NCI-H2107 treated with DMSO at 0.1 percent for 48 hours (cell line): ENCODE results near the gene BMS1.
"Not testable (repeated sequence)": the region's sequence is repeated elsewhere in the genome, so short reads cannot be mapped to it uniquely, and the experiment has no call there.

ENCODE experiments used
- DNase-seq: peaks from one replicate; lab custom pipeline; 2025; ENCODE audit not compliant: unreplicated experiment; lab: John Stamatoyannopoulos, UW

The BMS1 gene

GRCh38 chr10:42783181-42783549 is 570 bp downstream of the BMS1 start:
- DNase-seq, result peak; percentile 0

GRCh38 chr10:42785759-42786158 is 3.2 kb downstream of the BMS1 start:
- DNase-seq, result no peak

GRCh38 chr10:42790835-42791234 is 8.2 kb downstream of the BMS1 start:
- DNase-seq, result no peak

GRCh38 chr10:42795701-42796100 is 13.1 kb downstream of the BMS1 start:
- no peak for DNase-seq

- no peak for DNase-seq
Measured at GRCh38 chr10:42801135-42801534, 18.5 kb downstream of the BMS1 start.

- no peak for DNase-seq
Measured at GRCh38 chr10:42802876-42803275, 20.3 kb downstream of the BMS1 start.

- DNase-seq, result no peak
Measured at GRCh38 chr10:42809676-42810075, 27.1 kb downstream of the BMS1 start.

- no peak for DNase-seq
Measured at GRCh38 chr10:42812028-42812427, 29.4 kb downstream of the BMS1 start.

- not testable (repeated sequence) for DNase-seq
Measured at GRCh38 chr10:42813989-42814687, 31.5 kb downstream of the BMS1 start.

GRCh38 chr10:42816334-42816733 is 33.7 kb downstream of the BMS1 start:
- DNase-seq, result not testable (repeated sequence)

- no peak for DNase-seq
Measured at GRCh38 chr10:42816912-42817311, 34.3 kb downstream of the BMS1 start.

GRCh38 chr10:42817417-42817816 is 34.8 kb downstream of the BMS1 start:
- DNase-seq, result not testable (repeated sequence)

- not testable (repeated sequence) for DNase-seq
Measured at GRCh38 chr10:42826759-42827158, 44.2 kb downstream of the BMS1 start.

GRCh38 chr10:42827201-42827600 is 44.6 kb downstream of the BMS1 start:
- no peak for DNase-seq

GRCh38 chr10:42828391-42828790 is 45.8 kb downstream of the BMS1 start:
- DNase-seq, result not testable (repeated sequence)

GRCh38 chr10:42830237-42830636 is 47.6 kb downstream of the BMS1 start:
- DNase-seq, result no peak

GRCh38 chr10:42836096-42836495 is 53.5 kb downstream of the BMS1 start:
- no peak for DNase-seq

GRCh38 chr10:42836771-42837468 is 54.3 kb downstream of the BMS1 start:
- DNase-seq, result no peak

- not testable (repeated sequence) for DNase-seq
Measured at GRCh38 chr10:42844810-42845209, 62.2 kb downstream of the BMS1 start.

GRCh38 chr10:42847261-42847660 is 64.7 kb downstream of the BMS1 start:
- DNase-seq, result not testable (repeated sequence)

GRCh38 chr10:42850931-42851330 is 68.3 kb downstream of the BMS1 start:
- no peak for DNase-seq

GRCh38 chr10:42859256-42859655 is 76.7 kb downstream of the BMS1 start:
- DNase-seq, result no peak

- DNase-seq, result not testable (repeated sequence)
Measured at GRCh38 chr10:42860016-42860415, 77.4 kb downstream of the BMS1 start.
